K562 (cell line): Measurements from ENCODE around the gene ZAP70. TPM values are rescaled to one million over a fixed set of nuclear protein-coding genes. Genes with fewer than 3 reads are reported as not detected.
A peak's percentile ranks its signal among the peaks of the same experiment; 100 is the strongest.

Experiments used
- AFF1 ChIP-seq, 2 experiments: fragments of 450-650 bp; IDR thresholded peaks; 2 replicates each; pipeline ENCODE4 v1.6.1; 2018; ENCODE audit warnings: mild to moderate bottlenecking in 2 of 2, low read depth in 1 of 2; ENCODE audit not compliant: partially characterized antibody in 2 of 2
- BCLAF1 ChIP-seq, 2 experiments: fragments of 450-650 bp in 1 of 2; IDR thresholded peaks; 2 replicates each; pipeline ENCODE4 v1.6.1; 2011 to 2017; ENCODE audit warnings: low read depth in 2 of 2, antibody characterized with exemption in 1 of 2, borderline replicate concordance in 1 of 2, low read length in 1 of 2, mild to moderate bottlenecking in 1 of 2, mixed read lengths in 1 of 2; ENCODE audit not compliant: control insufficient read depth in 1 of 2
- BCOR ChIP-seq: fragments of 450-650 bp; IDR thresholded peaks from 2 replicates; pipeline ENCODE4 v1.6.1; 2016
- EHMT2 ChIP-seq: fragments of 450-650 bp; IDR thresholded peaks from 2 replicates; pipeline ENCODE4 v1.6.1; 2018; ENCODE audit warnings: antibody characterized with exemption
- MLLT1 ChIP-seq, 2 experiments: fragments of 450-650 bp; IDR thresholded peaks; 2 replicates each; pipeline ENCODE4 v1.6.1; 2016
- SNIP1 ChIP-seq: fragments of 450-650 bp; IDR thresholded peaks from 2 replicates; pipeline ENCODE4 v1.7.1; 2017; ENCODE audit warnings: low read depth, mild to moderate bottlenecking
- TCF7L2 ChIP-seq: fragments of 150-350 bp; IDR thresholded peaks from 2 replicates; pipeline ENCODE4 v1.6.1; 2016; ENCODE audit warnings: low read depth, mild to moderate bottlenecking, low read length, moderate library complexity
- VEZF1 ChIP-seq: fragments of 200-800 bp; sonication (Bioruptor generic); IDR thresholded peaks from 2 replicates; pipeline ENCODE4 v1.6.1; 2017; ENCODE audit warnings: missing genetic modification characterization, missing compliant biosample characterization
- ZBTB12 ChIP-seq: fragments of 250-450 bp; sonication (Bioruptor Pico); IDR thresholded peaks from 2 replicates; pipeline ENCODE4 v1.4.0; 2020
- ZBTB5 ChIP-seq: fragments of 450-650 bp; IDR thresholded peaks from 2 replicates; pipeline ENCODE4 v1.6.1; 2017; ENCODE audit warnings: antibody characterized with exemption
- ZNF316 ChIP-seq: fragments of 450-650 bp; IDR thresholded peaks from 2 replicates; pipeline ENCODE4 v1.6.1; 2016
- ZNF639 ChIP-seq, 2 experiments: fragments of 200-800 bp in 1 of 2; sonication (Bioruptor generic) in 1 of 2; sonication (generic) in 1 of 2; formaldehyde crosslinking in 1 of 2; IDR thresholded peaks in 1 of 2; conservative IDR thresholded peaks in 1 of 2; 2 replicates each; pipeline versions ENCODE4 v1.5.0 to v1.6.1; 2016 to 2020; ENCODE audit warnings: missing compliant biosample characterization in 1 of 2, missing genetic modification characterization in 1 of 2, missing genetic modification reagents in 1 of 2
- polyA plus RNA-seq, 8 experiments: library from polyadenylated mRNA; depleted of rRNA in 4 of 8; stranded (reverse) in 5 of 8; unstranded in 3 of 8; fragments of >200 nt; fragmentation: Nextera tagmentation in 2 of 8; fragmentation: Illumina TruSeq in 1 of 8; extraction: Ambion mirVana in 2 of 8; extraction: Trizol in 1 of 8; gene quantifications; 2 replicates each; pipeline versions ENCODE4 v1.2.1 to v1.2.3, GENCODE V29; 2011 to 2014; ENCODE audit warnings: inconsistent platforms in 1 of 8, missing spikeins in 1 of 8
- total RNA-seq, 7 experiments: library from RNA; depleted of rRNA in 6 of 7; stranded (reverse); fragments of >200 nt in 6 of 7; fragmentation: Illumina TruSeq in 2 of 7; extraction: Trizol in 2 of 7; gene quantifications; 2 replicates each; pipeline versions ENCODE4 v1.2.1 to v1.2.3, GENCODE V29; 2011 to 2021; ENCODE audit warnings: low replicate concordance in 1 of 7

The ZAP70 gene
- total and polyA plus RNA-seq, 9 of the 15 experiments (the other 6 are each of a cell fraction or from before 2014, with no cell fraction given): 0.06 to 0.80 (median 0.21) TPM; not detected in 1

- TF ChIP-seq AFF1 (IDR thresholded peaks at IDR 0.05; ENCODE audit: low read depth in 1 of 2, partially characterized antibody in 2 of 2): no peak
- TF ChIP-seq TCF7L2: no peak
- TF ChIP-seq VEZF1 (CRISPR knock-in tag): peak; percentile 90
- no peak for TF ChIP-seq BCOR
- TF ChIP-seq ZNF316: no peak
- peak in 1 of 2 experiments; percentile 97; a peak in 2 of 4 replicates for TF ChIP-seq ZNF639 (CRISPR knock-in tag; conservative IDR thresholded peaks at IDR 0.05 in 1 of 2, IDR thresholded peaks at IDR 0.05 in 1 of 2)
- no peak for TF ChIP-seq BCLAF1 (IDR thresholded peaks at IDR 0.05; ENCODE audit: borderline replicate concordance in 1 of 2, control insufficient read depth in 1 of 2, low read depth in 2 of 2, low read length in 1 of 2)
- TF ChIP-seq ZBTB5: no peak
- TF ChIP-seq SNIP1: no peak
- TF ChIP-seq ZBTB12 (CRISPR knock-in tag): no peak
- TF ChIP-seq EHMT2: no peak
- TF ChIP-seq MLLT1 (IDR thresholded peaks at IDR 0.05): no peak
Observed at GRCh38 chr2:97663626-97663961, 49.8 kb upstream of the ZAP70 start (continued).
